HepG2 (cell line): ENCODE results near the gene A1CF. TPM values are rescaled to one million over a fixed set of nuclear protein-coding genes. Genes with fewer than 3 reads are reported as not detected.
A peak's percentile ranks its signal among the peaks of the same experiment; 100 is the strongest.

Experiments
- ATAC-seq: fragments of 200-7000 bp; cut with Tn5 transposase; 3 replicates; pipeline ENCODE4 v1.9.1; 2020; ENCODE audit warnings: mild to moderate bottlenecking, moderate library complexity
- BruUV-seq: library from RNA; stranded (reverse); fragments of 400-500 nt; replicated peaks from 2 replicates; lab custom pipeline; 2021; lab: Mats Ljungman, UMichigan
- CTCF ChIA-PET: fragments of 300-600 bp; formaldehyde crosslinking; extraction: SDS; loops from one replicate; lab custom pipeline; 2021; ENCODE audit warnings: low total read pairs, inconsistent platforms, low intra/inter-chr PET ratio; lab: Yijun Ruan, JAX
- POLR2A ChIA-PET: fragments of 350-600 bp; sonication (Branson Sonifier 250); formaldehyde crosslinking; loops from one replicate; lab custom pipeline; 2020; ENCODE audit warnings: antibody characterized with exemption, inconsistent platforms; lab: Yijun Ruan, JAX
- DNase-seq: peaks from one replicate; pipeline ENCODE4 v3.0.0-alpha.2; 2015; ENCODE audit warnings: low spot score
- FAIRE-seq: peaks from 3 replicates; lab custom pipeline; 2011; peaks lifted over from hg19 to GRCh38; lab: Jason Lieb, UNC
- H2AFZ ChIP-seq: one replicate; pipeline ENCODE4 v1.6.1; 2011; ENCODE audit warnings: low read length, inconsistent platforms
- H3K27ac ChIP-seq: fragments of 300-600 bp; 3 replicates; pipeline ENCODE4 v1.8.0; 2011; ENCODE audit warnings: mixed run types, mild to moderate bottlenecking, mixed read lengths, low read length, inconsistent platforms; ENCODE audit not compliant: insufficient read depth; ENCODE audit errors: extremely low read length
- H3K27me3 ChIP-seq, 2 experiments: fragments of 200-600 bp in 1 of 2; 2 replicates in 1 of 2; 3 replicates in 1 of 2; pipeline versions ENCODE4 v1.6.0 to v1.8.0; 2011; ENCODE audit warnings: low read length in 2 of 2, mild to moderate bottlenecking in 2 of 2, moderate library complexity in 2 of 2, inconsistent platforms in 1 of 2; ENCODE audit not compliant: insufficient read depth in 2 of 2, control insufficient read depth in 1 of 2
- H3K36me3 ChIP-seq, 2 experiments: fragments of 200-600 bp in 1 of 2; replicated peaks in 1 of 2; 2 replicates in 1 of 2; 3 replicates in 1 of 2; pipeline versions ENCODE4 v1.5.1 to v1.8.0; 2011; ENCODE audit warnings: low read length in 2 of 2, inconsistent platforms in 1 of 2; ENCODE audit not compliant: insufficient read depth in 2 of 2, control insufficient read depth in 1 of 2
- H3K4me1 ChIP-seq: 2 replicates; pipeline ENCODE4 v1.5.1; 2012; ENCODE audit warnings: low read length, inconsistent platforms; ENCODE audit not compliant: insufficient read depth
- H3K4me2 ChIP-seq: 2 replicates; pipeline ENCODE4 v1.6.0; 2011; ENCODE audit warnings: low read depth, low read length, inconsistent platforms
- H3K4me3 ChIP-seq, 3 experiments: fragments of 200-600 bp in 1 of 3; sonication (generic), shearing (Covaris generic) in 1 of 3; replicated peaks in 1 of 3; 2 replicates each; pipeline ENCODE4 v1.5.1; 2011 to 2016; ENCODE audit warnings: low read length in 3 of 3, inconsistent platforms in 2 of 3, low read depth in 2 of 3, mild to moderate bottlenecking in 2 of 3, control low read depth in 1 of 3, mixed read lengths in 1 of 3; ENCODE audit not compliant: insufficient read depth in 1 of 3
- H3K79me2 ChIP-seq: one replicate; pipeline ENCODE4 v1.6.1; 2011; ENCODE audit warnings: low read length, inconsistent platforms; ENCODE audit not compliant: insufficient read depth
- H3K9ac ChIP-seq: 2 replicates; pipeline ENCODE4 v1.6.0; 2011; ENCODE audit warnings: mild to moderate bottlenecking, low read depth, low read length, inconsistent platforms; ENCODE audit not compliant: insufficient read depth
- H3K9me3 ChIP-seq: 2 replicates; pipeline ENCODE4 v1.5.1; 2012; ENCODE audit warnings: mild to moderate bottlenecking, low read length
- H4K20me1 ChIP-seq: 2 replicates; pipeline ENCODE4 v1.6.0; 2011; ENCODE audit warnings: inconsistent platforms, mild to moderate bottlenecking, low read length, moderate library complexity; ENCODE audit not compliant: insufficient read depth
- MEF2D ChIP-seq: sonication (generic); formaldehyde crosslinking; IDR thresholded peaks from 2 replicates; pipeline ENCODE4 v1.5.1; 2020; ENCODE audit warnings: mild to moderate bottlenecking, missing genetic modification reagents
- ZBTB1 ChIP-seq: sonication (generic); formaldehyde crosslinking; IDR thresholded peaks from 2 replicates; pipeline ENCODE4 v1.4.0; 2020; ENCODE audit warnings: missing genetic modification reagents, borderline replicate concordance
- ZNF761 ChIP-seq: sonication (generic); formaldehyde crosslinking; conservative IDR thresholded peaks from 2 replicates; pipeline ENCODE4 v1.4.0; 2020; ENCODE audit warnings: mild to moderate bottlenecking, missing genetic modification reagents
- ZSCAN20 ChIP-seq: sonication (generic); formaldehyde crosslinking; IDR thresholded peaks from 2 replicates; pipeline ENCODE4 v1.4.0; 2020; ENCODE audit warnings: missing genetic modification reagents, mild to moderate bottlenecking, borderline replicate concordance
- ZUFSP ChIP-seq: sonication (generic); formaldehyde crosslinking; IDR thresholded peaks from 2 replicates; pipeline ENCODE4 v1.9.0; 2021; ENCODE audit warnings: missing genetic modification reagents, mild to moderate bottlenecking, borderline replicate concordance
- WGBS: methylation state at CpG from one replicate; pipeline ENCODE4 v1.1.6; 2017; ENCODE audit warnings: low lambda C conversion rate; 5-methylcytosine and 5-hydroxymethylcytosine counted together
- in situ Hi-C: cut with HindIII; loops from 2 replicates; pipeline ENCODE4 v1.10.0; 2017; ENCODE audit warnings: low pct_unique_long_range_greater_than_20kb; ENCODE audit not compliant: extremely low pct_ligation_motif_present
- intact Hi-C: fragments of 100-400 bp; cut with micrococcal nuclease; formaldehyde crosslinking; loops from one replicate; pipeline ENCODE4 v1.10.0; 2022; ENCODE audit not compliant: unreplicated experiment
- polyA plus RNA-seq, 8 experiments: library from polyadenylated mRNA; depleted of rRNA in 3 of 8; stranded (reverse) in 7 of 8; unstranded in 1 of 8; fragments of >200 nt; fragmentation: Illumina TruSeq in 4 of 8; extraction: Trizol in 4 of 8; gene quantifications; 2 replicates each; pipeline versions ENCODE4 v1.2.1 to v1.2.3, GENCODE V29; 2011 to 2016; ENCODE audit warnings: low read depth in 4 of 8, missing spikeins in 1 of 8, mixed read lengths in 1 of 8; ENCODE audit not compliant: insufficient read depth in 1 of 8
- total RNA-seq, 5 experiments: library from RNA; depleted of rRNA; stranded (reverse); fragments of >200 nt; fragmentation: Illumina TruSeq; extraction: Trizol; gene quantifications; 2 replicates each; pipeline ENCODE4 v1.2.3, GENCODE V29; 2016; ENCODE audit warnings: low read depth in 1 of 5

Gene A1CF
- total and polyA plus RNA-seq, 2 of the 13 experiments (the other 11 are each of a cell fraction or from before 2014, with no cell fraction given) = 56.1 to 58.1 TPM

- no peaks in the 10 kb centered on the region for H3K27me3 ChIP-seq
- H3K79me2 ChIP-seq = no peaks in the 10 kb centered on the region
- BruUV-seq = no TSS peak
- FAIRE-seq (no peak), DNase-seq (no peak), ATAC-seq (no peak)
- H3K4me1 ChIP-seq = peaks cover 24% of the 10 kb centered on the region
- H3K36me3 ChIP-seq = peaks cover 11 to 48% of the 10 kb centered on the region in 2 experiments
- peak overlapping the region; percentile 71 for H3K27ac ChIP-seq
- no peak overlapping the region for H3K9ac ChIP-seq
- in situ Hi-C loops = no loop called here
- H3K9me3 ChIP-seq = no peaks in the 10 kb centered on the region
- H3K4me3 ChIP-seq = no peak overlapping the region
- H4K20me1 ChIP-seq = no peaks in the 10 kb centered on the region
- H3K4me2 ChIP-seq = no peak overlapping the region
- ChIA-PET POLR2A (interaction anchor here (1.0 kb wide), 1 partner anchor 70 kb away, joined by 3 read pairs; the partner anchor contains the start of gene ASAH2B), CTCF (no interaction called here)
- intact Hi-C loops = loop anchor here (2.0 kb wide), 2 partner anchors 21 to 75 kb away; partner anchors contain the start of gene A1CF
- WGBS = 93% methylated on average over 7 of the region's 7 CpGs
- TF ChIP-seq ZUFSP = no peak
- TF ChIP-seq ZBTB1 (CRISPR knock-in tag) = no peak
- no peak for TF ChIP-seq MEF2D (CRISPR knock-in tag)
- no peak for TF ChIP-seq ZNF761 (CRISPR knock-in tag)
- TF ChIP-seq ZSCAN20 (CRISPR knock-in tag) = no peak
- H2AFZ ChIP-seq = no peak overlapping the region
These were observed 75.8 kb downstream of the A1CF start for GRCh38 chr10:50809596-50809995.
